Embryonic facial prominence (tissue), 1 donor: Measurements from ENCODE around the gene FOXE3.

Experiments
- DNase-seq: peaks from one replicate; pipeline ENCODE4 v3.0.0-alpha.2; 2016; ENCODE audit errors: extremely low spot score

The FOXE3 gene

DNA sequence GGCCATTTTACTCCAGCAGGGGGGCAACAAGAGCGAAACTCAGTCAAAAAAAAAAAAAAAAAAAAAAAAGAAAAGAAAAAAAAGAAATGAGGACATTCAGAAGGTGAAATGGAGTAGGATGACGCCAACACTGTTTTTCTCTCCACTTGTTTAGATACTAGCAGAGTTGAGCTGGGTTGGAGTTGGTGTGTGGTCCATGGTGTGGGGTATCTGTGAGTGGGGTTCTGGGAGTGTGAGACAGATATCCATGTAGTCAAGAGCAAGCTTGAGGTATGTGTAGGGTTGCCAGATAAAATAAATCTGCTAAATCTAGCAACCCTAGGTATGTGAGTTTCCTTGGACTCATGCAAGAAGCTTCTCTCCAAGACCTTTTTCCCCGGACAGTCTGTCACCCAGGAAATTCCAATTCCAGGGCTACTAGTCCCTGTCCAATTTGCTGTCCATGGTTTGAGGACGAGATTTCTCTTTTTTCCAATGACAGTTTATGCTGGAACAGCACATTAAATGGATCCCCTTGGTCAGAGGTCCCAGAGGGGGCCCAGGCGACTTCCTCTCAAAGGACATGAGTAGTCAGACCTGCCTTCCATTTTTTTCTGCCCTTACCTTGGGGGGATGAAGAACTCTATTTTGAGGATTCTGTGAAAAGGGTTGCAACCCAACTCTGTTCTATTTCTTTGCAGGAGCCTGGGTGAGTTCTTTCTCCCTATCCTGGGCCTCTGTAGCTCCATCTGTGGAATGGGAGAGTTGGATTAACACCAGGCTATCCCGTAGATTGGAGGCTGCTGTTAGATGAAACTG is 19.6 kb downstream of the FOXE3 start:
- DNase-seq: no peak

GRCh38 chr1:47436304-47436978 is 20.4 kb downstream of the FOXE3 start:
- no peak for DNase-seq

DNA sequence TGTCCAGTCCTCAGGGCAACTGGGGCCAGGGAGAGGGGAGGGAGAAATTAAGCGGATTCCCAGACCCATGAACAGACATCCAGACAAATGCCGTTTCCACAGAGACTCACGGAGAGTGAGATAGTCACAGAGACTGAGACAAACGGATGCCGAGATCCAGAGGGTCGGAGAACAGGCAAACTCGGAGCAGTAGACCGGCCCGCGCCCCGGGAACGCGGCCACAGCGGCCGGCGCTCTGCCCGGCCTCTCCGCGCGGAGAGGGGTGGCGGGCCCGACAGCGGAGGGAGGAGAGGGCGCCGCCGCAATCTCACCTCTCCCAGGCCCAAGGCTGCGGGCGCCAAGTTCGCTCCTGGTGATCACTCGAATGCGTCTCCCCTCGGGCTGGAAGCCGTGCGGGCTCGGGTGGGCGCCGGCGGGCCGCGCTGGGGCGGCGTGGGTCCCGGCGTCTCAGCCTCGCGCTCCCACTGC is 20.9 kb downstream of the FOXE3 start:
- DNase-seq: no peak

- DNase-seq: peak; percentile 41
Observed at GRCh38 chr1:47437447-47438164, 21.5 kb downstream of the FOXE3 start, which contains the start of gene FOXD2. TSS of gene FOXD2 (plus strand) at chr1:47438044. CDS start at chr1:47438136, 92 bp downstream.

DNA sequence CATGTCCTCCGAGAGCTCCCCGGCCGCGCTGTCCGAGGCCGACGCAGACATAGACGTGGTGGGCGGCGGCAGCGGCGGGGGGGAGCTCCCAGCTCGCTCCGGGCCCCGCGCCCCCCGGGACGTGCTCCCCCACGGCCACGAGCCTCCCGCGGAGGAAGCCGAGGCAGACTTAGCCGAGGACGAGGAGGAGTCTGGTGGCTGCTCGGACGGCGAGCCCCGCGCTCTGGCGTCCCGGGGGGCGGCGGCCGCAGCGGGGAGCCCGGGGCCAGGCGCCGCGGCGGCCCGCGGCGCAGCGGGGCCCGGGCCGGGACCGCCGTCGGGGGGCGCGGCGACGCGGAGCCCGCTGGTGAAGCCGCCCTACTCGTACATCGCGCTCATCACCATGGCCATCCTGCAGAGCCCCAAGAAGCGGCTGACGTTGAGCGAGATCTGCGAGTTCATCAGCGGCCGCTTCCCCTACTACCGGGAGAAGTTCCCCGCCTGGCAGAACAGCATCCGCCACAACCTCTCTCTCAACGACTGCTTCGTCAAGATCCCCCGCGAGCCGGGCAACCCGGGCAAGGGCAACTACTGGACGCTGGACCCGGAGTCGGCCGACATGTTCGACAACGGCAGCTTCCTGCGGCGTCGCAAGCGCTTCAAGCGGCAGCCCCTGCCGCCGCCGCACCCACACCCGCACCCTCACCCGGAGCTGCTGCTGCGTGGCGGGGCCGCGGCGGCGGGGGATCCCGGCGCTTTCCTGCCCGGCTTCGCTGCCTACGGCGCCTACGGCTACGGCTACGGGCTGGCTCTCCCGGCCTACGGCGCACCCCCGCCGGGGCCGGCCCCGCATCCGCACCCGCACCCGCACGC is 22.3 kb downstream of the FOXE3 start:
- no peak for DNase-seq

DNA sequence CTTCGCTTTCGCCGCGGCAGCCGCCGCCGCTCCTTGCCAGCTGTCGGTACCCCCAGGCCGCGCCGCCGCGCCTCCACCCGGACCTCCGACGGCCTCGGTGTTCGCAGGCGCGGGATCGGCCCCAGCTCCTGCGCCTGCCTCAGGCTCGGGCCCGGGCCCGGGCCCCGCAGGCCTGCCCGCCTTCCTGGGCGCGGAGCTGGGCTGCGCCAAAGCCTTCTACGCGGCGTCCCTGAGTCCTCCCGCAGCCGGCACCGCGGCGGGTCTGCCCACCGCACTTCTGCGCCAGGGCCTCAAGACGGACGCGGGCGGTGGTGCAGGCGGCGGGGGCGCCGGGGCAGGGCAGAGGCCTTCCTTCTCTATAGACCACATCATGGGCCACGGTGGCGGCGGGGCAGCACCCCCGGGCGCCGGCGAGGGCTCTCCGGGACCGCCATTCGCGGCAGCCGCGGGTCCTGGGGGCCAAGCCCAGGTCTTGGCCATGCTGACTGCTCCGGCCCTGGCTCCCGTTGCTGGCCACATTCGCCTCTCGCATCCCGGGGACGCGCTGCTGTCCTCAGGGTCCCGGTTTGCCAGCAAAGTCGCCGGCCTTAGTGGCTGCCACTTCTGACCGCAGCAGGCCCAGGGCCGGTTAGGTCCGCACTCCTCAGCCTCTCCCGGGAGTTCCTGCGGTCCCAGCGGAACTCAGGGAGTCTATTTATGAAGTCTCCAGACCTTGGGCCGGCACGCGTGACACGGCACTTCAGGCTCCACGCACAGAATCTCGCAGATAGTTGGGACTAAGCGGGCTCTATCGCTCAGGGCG is 23.1 kb downstream of the FOXE3 start:
- DNase-seq: no peak

DNA sequence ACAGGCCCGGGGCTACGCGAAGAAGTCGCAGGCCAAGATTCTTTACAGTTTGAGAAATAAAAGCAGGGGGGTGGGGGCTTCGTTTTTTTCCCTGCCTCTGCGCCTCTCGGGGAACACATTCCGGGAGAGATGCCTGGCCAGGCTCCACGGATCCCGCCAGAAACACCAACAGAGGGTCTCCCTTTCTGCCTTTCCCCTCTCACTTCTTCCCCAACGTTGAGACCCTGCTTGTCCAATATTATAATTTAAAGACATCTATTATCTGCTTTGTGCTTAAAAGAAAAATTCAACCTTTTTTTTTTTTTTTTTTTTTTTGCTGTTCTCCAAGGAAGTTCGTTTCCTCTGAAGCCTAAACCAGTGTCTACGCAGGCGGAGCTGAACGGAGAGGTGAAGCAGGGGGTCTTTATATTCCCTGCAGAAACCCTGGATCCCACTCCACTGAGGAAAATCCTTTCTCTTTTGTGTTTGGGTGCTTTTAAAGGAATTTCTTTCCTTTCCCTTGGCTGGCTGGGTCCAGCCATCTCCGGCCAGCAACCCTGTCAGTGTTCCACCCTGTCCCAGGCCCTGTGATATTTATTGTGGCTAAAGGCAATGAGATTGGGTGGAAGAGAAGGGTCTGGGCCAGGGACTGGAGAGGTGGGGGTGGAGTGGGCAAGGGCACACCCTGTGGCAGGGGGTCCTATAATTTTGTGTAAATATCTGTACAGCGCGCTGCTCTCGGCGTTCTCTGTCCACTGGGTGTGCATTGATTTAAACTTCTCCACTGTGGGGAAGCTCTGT is 23.9 kb downstream of the FOXE3 start:
- DNase-seq: no peak

GRCh38 chr1:47440599-47441081 is 24.6 kb downstream of the FOXE3 start:
- DNase-seq: no peak

DNA sequence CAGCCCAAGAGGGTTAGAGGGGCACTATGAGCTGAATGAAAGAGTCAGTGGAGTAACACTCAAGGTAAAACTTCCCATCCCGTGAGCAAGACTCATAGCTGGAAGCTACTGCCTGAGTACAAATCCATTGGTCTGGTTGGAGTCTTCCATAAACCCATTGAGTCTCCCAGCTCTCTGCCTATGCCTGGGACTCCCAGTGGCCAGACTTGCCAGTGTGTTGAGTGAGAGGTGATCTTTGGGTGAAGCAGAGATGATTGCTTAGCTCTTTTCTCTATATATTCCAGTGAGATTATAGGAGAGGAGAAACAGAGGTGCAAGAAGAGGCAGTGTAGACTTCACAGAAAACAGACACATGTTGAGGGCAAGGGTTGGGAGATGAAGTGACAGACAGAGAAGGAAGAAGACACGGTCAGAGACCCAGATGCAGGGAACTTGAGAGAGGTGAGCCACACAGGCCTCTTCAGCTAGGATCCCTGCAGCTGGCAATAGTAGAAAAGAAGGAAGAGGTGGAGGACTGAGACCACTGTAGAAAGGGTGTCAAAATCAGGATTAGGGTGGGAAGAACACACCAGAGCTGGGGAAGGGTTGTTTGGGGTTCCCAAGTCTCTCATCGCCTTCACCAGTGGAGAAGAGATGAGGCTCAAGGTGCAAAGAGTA is 25.5 kb downstream of the FOXE3 start:
- no peak for DNase-seq

DNA sequence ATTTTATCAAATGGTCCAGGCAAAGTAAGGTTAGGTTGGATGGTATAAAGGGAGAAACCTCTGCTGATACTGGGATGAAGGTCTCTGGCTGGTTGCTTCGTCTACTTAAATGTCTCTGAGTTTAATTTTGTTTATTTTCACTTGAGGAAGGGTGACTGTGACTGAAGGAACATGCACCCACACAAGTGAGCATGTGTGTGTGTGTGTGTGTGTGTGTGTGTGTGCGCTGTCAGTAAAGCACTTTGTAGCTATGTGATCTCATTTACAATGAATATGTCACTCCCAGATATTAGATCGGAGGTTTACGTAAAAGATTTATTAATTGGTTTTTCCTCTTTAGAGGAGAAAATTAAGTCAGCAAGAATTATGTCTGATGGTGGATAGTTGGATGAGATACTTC is 26.1 kb downstream of the FOXE3 start:
- no peak for DNase-seq

GRCh38 chr1:47442842-47443529 is 26.9 kb downstream of the FOXE3 start:
- DNase-seq: no peak

DNA sequence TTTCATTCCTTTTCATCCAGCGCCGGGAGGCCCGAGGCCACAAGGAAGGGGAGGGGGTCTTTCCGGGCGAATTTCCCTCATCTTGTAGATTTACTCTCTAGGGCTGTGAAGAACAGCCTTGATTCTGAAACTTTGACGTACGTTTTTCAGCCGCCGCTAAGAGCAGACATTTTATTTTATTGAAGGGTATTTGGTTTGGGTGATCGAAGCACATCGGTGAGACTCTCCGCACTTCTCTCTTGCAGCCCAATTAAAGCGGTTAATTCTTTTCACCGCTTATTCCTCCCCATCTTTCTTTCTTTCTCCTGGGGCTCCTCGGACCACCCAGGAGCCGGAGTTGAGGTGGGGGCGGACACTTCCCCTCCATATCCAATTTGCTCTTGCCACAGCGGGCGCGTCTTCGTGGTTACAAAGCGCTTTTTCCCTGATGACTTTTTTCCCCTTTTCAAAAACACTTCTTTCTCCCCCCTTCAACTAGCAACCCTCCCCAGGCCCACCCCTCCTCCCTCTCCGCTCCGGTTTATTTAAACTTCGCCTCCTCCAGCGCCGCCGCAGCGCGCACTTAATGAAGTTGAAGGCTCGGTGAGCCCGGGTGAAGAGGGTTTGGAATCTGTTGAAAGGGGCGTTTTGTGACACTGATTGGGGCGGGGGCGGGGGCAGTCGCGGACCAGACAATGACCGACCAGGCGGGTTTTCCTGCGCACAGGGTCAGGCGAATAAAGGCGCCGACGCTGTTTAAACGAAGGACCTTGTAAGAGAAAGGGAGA is 27.6 kb downstream of the FOXE3 start:
- no peak for DNase-seq

GRCh38 chr1:47444297-47444561 is 28.1 kb downstream of the FOXE3 start:
- no peak for DNase-seq

DNA sequence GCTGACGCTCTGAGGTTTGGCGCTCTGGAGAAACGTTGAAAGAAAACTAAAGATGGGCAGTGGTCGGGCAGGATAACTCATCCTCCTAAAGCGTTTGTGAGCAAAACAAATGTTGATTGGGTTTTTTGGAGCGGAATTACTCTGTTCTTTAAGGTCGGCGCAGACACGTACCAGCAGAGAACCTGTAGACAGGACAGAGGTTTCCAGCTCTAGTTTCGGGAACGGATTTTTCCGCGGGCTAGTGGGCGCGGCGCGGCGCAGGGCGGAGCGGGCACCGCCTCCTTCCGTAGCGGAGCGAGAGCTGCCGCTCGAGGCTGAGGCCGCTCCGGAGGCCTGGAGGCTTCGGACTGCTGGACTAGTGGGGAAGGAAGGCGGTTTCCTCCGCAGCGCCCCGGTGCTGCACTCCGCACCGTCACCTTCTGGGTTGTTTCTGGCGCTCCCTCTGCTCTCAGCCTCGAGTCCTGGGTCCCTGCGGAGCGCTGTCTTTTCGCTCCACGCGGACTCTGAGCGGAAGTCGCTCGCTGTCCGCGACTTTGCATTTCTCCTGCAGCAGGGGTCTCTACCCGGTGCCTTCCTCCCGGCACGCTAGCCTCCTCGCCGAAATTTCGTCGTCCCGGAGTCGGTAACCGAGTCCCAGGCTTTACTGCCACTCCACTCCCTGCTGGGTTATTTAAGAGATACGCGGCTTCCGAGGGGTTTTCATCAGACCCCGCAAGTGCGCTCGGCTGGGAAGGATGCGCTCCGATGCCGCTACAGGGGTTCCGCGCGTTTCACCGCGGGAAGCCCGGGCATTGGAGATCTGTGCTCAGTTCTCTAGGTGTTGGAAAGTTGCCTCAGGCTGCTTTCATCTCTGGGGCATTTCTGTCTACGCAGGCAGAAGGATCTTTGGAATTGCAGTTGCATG is 28.7 kb downstream of the FOXE3 start:
- no peak for DNase-seq

DNA sequence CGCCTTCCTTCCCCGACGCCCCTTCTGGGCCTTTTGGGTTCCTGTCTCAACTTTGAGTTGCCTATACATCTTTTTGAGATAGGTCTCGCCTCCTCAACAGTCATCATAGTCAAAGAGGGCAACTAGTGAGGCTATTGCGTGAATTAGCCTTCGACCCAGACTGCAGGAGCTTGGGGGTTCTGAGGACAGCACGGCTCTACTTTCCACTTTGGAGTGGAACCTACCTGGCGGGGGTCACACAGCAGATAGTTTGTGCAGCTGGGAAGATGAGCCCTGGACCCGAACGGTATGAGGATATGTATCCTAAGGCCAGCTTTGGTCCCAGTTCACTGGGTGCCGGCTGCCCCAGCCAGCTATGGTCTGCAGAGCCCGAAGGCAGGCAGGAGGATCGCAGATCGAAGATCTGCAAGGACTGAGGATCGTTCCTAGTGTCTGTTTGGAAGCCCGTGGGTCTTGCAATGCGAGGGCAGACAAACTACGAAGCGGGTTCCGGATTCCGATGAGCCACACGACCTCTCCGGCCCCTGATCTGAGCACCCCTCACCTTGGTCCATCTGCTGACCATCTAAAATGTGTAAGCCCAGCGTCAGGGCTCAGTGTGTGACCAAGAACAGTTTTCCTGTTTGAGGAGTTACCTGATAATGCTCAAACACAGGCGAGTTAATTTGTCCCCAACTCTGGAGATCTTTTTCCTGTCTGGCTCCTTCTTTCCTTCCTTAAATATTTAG is 29.9 kb downstream of the FOXE3 start:
- no peak for DNase-seq

- no peak for DNase-seq
Observed at GRCh38 chr1:47448462-47449222, 32.6 kb downstream of the FOXE3 start.
